Measurements from ENCODE around the gene NARF. TPM values are rescaled to one million over a fixed set of nuclear protein-coding genes. Genes with fewer than 3 reads are reported as not detected.

The NARF gene
- total RNA-seq, 4 donors from 2014 or later: 44.1 to 133 (median 61.1) TPM

DNA sequence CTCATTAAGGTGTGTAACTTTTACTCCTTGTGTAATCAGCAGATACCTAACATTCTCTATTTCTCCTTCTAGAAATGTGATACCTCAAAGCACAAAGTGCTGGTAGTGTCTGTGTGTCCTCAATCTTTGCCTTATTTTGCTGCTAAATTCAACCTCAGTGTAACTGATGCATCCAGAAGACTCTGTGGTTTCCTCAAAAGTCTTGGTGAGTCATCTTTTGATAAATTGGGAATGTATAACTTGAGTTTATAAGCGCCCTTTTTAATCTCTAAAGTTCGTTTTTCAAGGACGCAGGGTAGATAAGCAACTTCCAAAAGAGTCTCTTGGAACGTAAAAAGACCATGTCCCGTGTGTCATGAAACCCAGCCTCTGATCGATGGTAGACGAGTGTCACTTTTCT, 10.2 kb downstream of the NARF start:
- intact Hi-C loops (cut with DNase I; ENCODE audit: low total_unique reads): no loop called here
- H3K9me3 ChIP-seq: no peaks in the 10 kb centered on the region
- no peak for DNase-seq
- 95% methylated on average over 7 of the region's 7 CpGs for WGBS, 2 donors (ENCODE audit: low coverage in 1 of 2)
- in situ Hi-C loops (cut with MboI; ENCODE audit: low pct_ligation_motif_present in 1 of 4, low pct_unique_long_range_greater_than_20kb in 1 of 4, low sequenced_read_pairs in 3 of 4): no loop called here
- H3K4me3 ChIP-seq: no peak overlapping the region
- no peaks in the 10 kb centered on the region for H3K4me1 ChIP-seq
- H3K27me3 ChIP-seq: no peaks in the 10 kb centered on the region
- peaks cover 0 to 62% (median 31%) of the 10 kb centered on the region in 4 donors for H3K36me3 ChIP-seq
- H3K27ac ChIP-seq: no peak overlapping the region
- TF ChIP-seq EP300 (IDR thresholded peaks at IDR 0.05; ENCODE audit: low read depth) (no peak), POLR2A (IDR thresholded peaks at IDR 0.05) (no peak), POLR2AphosphoS5 (IDR thresholded peaks at IDR 0.05) (no peak)
- TF ChIP-seq, protein P1, sequence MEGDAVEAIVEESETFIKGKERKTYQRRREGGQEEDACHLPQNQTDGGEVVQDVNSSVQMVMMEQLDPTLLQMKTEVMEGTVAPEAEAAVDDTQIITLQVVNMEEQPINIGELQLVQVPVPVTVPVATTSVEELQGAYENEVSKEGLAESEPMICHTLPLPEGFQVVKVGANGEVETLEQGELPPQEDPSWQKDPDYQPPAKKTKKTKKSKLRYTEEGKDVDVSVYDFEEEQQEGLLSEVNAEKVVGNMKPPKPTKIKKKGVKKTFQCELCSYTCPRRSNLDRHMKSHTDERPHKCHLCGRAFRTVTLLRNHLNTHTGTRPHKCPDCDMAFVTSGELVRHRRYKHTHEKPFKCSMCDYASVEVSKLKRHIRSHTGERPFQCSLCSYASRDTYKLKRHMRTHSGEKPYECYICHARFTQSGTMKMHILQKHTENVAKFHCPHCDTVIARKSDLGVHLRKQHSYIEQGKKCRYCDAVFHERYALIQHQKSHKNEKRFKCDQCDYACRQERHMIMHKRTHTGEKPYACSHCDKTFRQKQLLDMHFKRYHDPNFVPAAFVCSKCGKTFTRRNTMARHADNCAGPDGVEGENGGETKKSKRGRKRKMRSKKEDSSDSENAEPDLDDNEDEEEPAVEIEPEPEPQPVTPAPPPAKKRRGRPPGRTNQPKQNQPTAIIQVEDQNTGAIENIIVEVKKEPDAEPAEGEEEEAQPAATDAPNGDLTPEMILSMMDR (IDR thresholded peaks at IDR 0.05): no peak

DNA sequence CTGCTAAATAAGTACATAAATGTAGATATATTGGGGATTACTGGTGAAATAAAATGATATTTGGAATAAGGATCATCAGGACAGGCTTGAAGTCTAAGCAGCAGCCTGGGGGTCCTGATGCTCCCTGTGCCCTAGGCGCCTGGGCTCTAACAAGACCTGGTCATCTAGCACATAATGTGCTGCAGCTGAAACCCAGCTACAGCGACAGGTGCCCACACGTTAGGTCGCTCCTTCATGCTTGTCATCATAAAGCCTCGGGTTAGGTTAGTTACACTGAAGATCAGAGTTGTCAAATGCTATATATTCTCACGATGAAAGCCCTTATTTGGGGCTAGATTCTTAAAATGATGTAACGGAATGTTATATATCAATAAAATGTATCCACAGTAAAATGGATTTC, 11.5 kb downstream of the NARF start:
- Histone ChIP-seq H3K36me3 (peaks cover 0 to 75% (median 32%) of the 10 kb centered on the region in 4 donors), H3K27ac (no peak overlapping the region), H3K4me1 (no peaks in the 10 kb centered on the region), H3K27me3 (no peaks in the 10 kb centered on the region), H3K4me3 (no peak overlapping the region), H3K9me3 (no peaks in the 10 kb centered on the region)
- DNase-seq: no peak
- 93 to 100% methylated on average over 3 to 7 of the region's 7 CpGs for WGBS, 2 donors (ENCODE audit: low coverage in 1 of 2)
- intact Hi-C loops (cut with DNase I; ENCODE audit: low total_unique reads) (no loop called here), in situ Hi-C loops (cut with MboI; ENCODE audit: low pct_ligation_motif_present in 1 of 4, low pct_unique_long_range_greater_than_20kb in 1 of 4, low sequenced_read_pairs in 3 of 4) (no loop called here)
- TF ChIP-seq EP300 (IDR thresholded peaks at IDR 0.05; ENCODE audit: low read depth): no peak
- no peak for TF ChIP-seq POLR2AphosphoS5 (IDR thresholded peaks at IDR 0.05)
- TF ChIP-seq POLR2A (IDR thresholded peaks at IDR 0.05): no peak
- TF ChIP-seq, protein P1 (IDR thresholded peaks at IDR 0.05): no peak

DNA sequence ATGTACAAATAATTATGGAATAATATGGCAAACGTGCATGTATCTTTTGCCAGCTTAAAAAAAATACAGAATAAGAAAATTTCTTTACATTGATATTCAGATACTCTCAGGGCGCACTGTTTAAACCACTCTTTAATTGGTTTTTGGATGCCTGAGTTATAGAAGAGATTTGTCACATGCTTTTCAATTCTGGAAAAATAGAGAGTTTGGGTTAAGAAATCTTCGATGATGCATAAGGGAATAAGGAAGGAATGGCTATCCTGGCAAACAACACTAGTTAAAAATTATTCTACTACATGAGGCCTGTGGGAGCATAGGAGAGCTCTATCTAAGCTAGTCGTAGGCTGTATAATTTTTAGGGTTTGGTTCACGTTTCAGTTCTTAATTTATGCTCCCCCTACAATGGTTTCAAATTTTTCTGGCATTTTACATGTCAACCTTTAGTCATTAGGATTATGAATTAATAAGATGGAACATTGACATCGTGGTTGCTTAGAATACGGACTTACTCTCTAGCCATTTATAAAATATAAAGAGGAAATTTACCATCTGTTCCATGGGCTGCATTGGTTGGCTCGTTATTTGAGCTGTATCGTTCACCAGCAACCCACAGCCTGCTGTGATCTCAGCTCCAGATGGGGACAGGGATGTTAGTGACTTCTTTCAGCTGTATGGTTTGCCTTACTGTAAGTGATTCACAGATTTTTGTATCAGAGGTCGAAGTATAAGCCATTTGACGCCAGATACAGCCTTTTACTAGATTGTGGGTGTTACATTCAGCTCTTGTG, 15.9 kb downstream of the NARF start:
- Histone ChIP-seq H3K9me3 (no peaks in the 10 kb centered on the region), H3K27me3 (no peaks in the 10 kb centered on the region), H3K4me3 (no peak overlapping the region), H3K27ac (no peak overlapping the region), H3K36me3 (peaks cover 0 to 53% (median 25%) of the 10 kb centered on the region in 4 donors), H3K4me1 (no peaks in the 10 kb centered on the region)
- TF ChIP-seq POLR2A (IDR thresholded peaks at IDR 0.05) (no peak), EP300 (IDR thresholded peaks at IDR 0.05; ENCODE audit: low read depth) (no peak), POLR2AphosphoS5 (IDR thresholded peaks at IDR 0.05) (no peak)
- TF ChIP-seq, protein P1 (IDR thresholded peaks at IDR 0.05): no peak
- in situ Hi-C loops (cut with MboI; ENCODE audit: low pct_ligation_motif_present in 1 of 4, low pct_unique_long_range_greater_than_20kb in 1 of 4, low sequenced_read_pairs in 3 of 4) (no loop called here), intact Hi-C loops (cut with DNase I; ENCODE audit: low total_unique reads) (no loop called here)
- no peak for DNase-seq
- WGBS, 2 donors (ENCODE audit: low coverage in 1 of 2): 83 to 87% methylated on average over 9 to 11 of the region's 11 CpGs

DNA sequence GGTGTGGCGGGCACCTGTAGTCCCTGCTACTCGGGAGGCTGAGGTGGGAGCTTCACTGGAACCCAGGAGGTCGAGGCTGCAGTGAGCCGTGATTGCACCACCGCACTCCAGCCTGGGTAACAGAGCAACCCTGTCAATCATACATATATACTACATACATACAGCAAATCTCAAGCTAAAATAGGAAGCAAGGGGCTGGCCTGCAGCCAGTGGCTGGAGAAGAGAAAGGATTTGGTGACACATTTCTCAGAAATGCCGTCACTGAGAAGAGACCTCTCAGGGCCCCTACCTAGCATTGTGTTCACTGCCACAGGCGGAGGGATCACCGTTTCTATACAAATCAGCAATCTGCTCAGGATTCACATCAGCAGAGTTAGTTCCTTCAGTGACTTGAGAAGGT, 16.9 kb downstream of the NARF start:
- TF ChIP-seq, protein P1 (IDR thresholded peaks at IDR 0.05): no peak
- no peak for TF ChIP-seq EP300 (IDR thresholded peaks at IDR 0.05; ENCODE audit: low read depth)
- TF ChIP-seq POLR2A (IDR thresholded peaks at IDR 0.05): no peak
- no peak for TF ChIP-seq POLR2AphosphoS5 (IDR thresholded peaks at IDR 0.05)
- H3K27ac ChIP-seq: no peak overlapping the region
- no peaks in the 10 kb centered on the region for H3K9me3 ChIP-seq
- 85 to 92% methylated on average over 7 to 8 of the region's 8 CpGs for WGBS, 2 donors (ENCODE audit: low coverage in 1 of 2)
- H3K36me3 ChIP-seq: peaks cover 0 to 58% (median 26%) of the 10 kb centered on the region in 4 donors
- in situ Hi-C loops (cut with MboI; ENCODE audit: low pct_ligation_motif_present in 1 of 4, low pct_unique_long_range_greater_than_20kb in 1 of 4, low sequenced_read_pairs in 3 of 4) (no loop called here), intact Hi-C loops (cut with DNase I; ENCODE audit: low total_unique reads) (no loop called here)
- no peak overlapping the region for H3K4me3 ChIP-seq
- H3K4me1 ChIP-seq: no peaks in the 10 kb centered on the region
- no peak for DNase-seq
- H3K27me3 ChIP-seq: no peaks in the 10 kb centered on the region

Measured in transverse colon (tissue), 4 donors.